ENCODE data around the gene CHD5. TPM values are rescaled to one million over a fixed set of nuclear protein-coding genes. Genes with fewer than 3 reads are reported as not detected.

CHD5 gene
- polyA plus RNA-seq, 1 experiment: 0.02 TPM

DNA sequence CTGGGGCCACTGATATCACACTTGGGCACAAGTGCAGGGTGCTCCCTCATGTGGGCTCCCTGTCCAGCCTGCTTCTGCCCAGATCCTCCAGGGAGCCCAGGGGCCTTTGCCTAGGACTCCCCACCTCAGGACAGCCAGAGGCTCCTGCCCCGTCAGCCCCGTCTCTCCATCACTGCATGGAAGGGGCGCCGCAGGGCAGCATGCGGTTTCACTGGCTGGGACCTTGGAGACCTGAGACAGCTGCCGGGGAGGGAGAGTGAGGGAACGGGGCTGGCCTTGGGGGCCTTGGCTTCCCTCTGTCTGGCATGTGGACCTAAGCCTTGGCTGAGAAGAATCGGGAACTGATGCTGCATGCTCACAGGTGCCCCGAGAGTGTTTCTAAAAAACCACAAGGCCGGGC, 87.9 kb downstream of the CHD5 start:
- Histone ChIP-seq H3K27ac (ENCODE audit: low read depth, low read length) (no peak overlapping the region), H3K4me3 (ENCODE audit: low read depth, low read length) (no peak overlapping the region), H3K9me3 (ENCODE audit: control insufficient read depth, insufficient read depth, low read length) (no peaks in the 10 kb centered on the region), H3K27me3 (ENCODE audit: control insufficient read depth, insufficient read depth, low read length) (peaks cover 9% of the 10 kb centered on the region)
- no peak for TF ChIP-seq CTCF (IDR thresholded peaks at IDR 0.05; ENCODE audit: low read depth, low read length)
- DNase-seq (ENCODE audit: low read depth, low spot score): no peak
- POLR2A ChIA-PET: no interaction called here
- CTCF ChIA-PET: no interaction called here

DNA sequence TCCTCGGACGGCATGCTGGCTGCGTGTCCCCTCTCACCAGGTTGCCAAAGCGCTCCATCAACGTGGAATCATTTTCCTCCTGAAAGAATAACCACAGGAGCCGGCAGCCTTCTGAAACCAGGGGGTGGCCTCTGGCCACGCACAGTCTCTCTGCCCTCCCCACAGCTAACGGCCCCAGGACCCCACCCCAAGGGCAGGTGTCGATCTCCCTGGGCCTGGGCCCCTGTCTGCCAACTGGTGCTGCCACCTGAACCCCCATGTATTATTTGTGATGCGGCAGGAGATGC, 88.4 kb downstream of the CHD5 start:
- Histone ChIP-seq H3K27me3 (ENCODE audit: control insufficient read depth, insufficient read depth, low read length) (peaks cover 11% of the 10 kb centered on the region), H3K9me3 (ENCODE audit: control insufficient read depth, insufficient read depth, low read length) (no peaks in the 10 kb centered on the region), H3K4me3 (ENCODE audit: low read depth, low read length) (no peak overlapping the region), H3K27ac (ENCODE audit: low read depth, low read length) (no peak overlapping the region)
- POLR2A ChIA-PET: no interaction called here
- no peak for TF ChIP-seq CTCF (IDR thresholded peaks at IDR 0.05; ENCODE audit: low read depth, low read length)
- no peak for DNase-seq (ENCODE audit: low read depth, low spot score)
- CTCF ChIA-PET: no interaction called here

DNA sequence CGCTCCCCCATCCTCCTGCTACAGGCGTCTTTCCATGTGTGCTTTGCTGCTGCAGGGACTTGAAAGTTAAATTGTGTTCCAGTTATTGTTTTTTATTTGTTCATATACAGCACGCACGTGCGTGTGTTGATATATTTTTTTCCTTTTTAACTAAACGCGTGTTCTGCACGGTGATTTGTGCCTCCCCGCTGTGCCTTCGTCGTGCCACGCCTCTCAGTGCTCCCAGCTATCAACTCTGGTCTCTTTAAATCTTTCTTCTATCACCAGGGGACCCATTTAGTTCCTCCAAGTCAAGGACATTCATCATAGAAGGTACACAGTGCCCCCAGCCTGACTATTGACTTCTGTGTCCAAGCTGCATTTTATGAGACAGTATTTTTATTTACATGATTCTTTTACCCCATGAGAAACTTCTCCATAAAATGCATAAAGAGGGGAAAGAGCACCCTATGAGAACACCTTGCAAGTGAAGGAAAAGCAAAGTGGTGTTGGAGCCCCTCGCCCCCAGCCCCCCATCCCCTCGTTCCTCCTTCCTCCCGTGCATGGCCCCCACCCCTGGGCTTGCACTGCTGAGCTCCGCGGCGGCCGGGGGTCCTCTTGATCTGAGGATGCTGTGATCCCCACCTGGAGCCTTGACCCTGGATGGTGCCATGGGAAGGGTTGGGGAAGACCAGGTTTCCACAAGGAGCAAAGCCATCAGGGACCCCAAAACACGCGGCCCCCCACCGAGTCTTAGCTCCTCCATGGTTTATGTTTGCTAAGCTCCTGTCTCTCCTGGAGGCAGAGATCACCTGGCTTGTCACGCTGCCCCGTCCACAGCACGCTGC, 88.9 kb downstream of the CHD5 start:
- no peaks in the 10 kb centered on the region for H3K9me3 ChIP-seq (ENCODE audit: control insufficient read depth, insufficient read depth, low read length)
- H3K27ac ChIP-seq (ENCODE audit: low read depth, low read length): no peak overlapping the region
- DNase-seq (ENCODE audit: low read depth, low spot score): no peak
- POLR2A ChIA-PET: no interaction called here
- H3K4me3 ChIP-seq (ENCODE audit: low read depth, low read length): no peak overlapping the region
- TF ChIP-seq CTCF (IDR thresholded peaks at IDR 0.05; ENCODE audit: low read depth, low read length): no peak
- CTCF ChIA-PET: no interaction called here
- peaks cover 10% of the 10 kb centered on the region for H3K27me3 ChIP-seq (ENCODE audit: control insufficient read depth, insufficient read depth, low read length)

DNA sequence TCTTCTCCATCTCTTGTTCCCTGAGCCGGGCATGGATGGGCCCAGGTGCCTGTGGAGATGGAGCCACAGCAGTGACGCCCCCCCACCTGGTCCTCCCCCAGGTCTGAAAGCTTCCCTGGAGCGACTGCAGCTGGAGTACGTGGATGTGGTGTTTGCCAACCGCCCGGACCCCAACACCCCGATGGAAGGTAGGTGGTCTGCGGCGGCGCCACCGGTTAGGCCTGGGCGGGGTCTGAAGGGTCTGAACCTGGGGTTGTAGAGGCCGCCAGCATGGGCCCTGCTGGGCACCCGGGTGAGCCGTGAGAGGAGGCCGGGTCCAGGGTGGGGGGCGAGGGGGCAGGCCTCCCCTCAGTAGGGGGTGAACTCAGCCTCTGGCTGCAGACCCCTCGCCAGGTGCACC, 89.8 kb downstream of the CHD5 start:
- DNase-seq (ENCODE audit: low read depth, low spot score): no peak
- CTCF ChIA-PET: no interaction called here
- no peaks in the 10 kb centered on the region for H3K9me3 ChIP-seq (ENCODE audit: control insufficient read depth, insufficient read depth, low read length)

DNA sequence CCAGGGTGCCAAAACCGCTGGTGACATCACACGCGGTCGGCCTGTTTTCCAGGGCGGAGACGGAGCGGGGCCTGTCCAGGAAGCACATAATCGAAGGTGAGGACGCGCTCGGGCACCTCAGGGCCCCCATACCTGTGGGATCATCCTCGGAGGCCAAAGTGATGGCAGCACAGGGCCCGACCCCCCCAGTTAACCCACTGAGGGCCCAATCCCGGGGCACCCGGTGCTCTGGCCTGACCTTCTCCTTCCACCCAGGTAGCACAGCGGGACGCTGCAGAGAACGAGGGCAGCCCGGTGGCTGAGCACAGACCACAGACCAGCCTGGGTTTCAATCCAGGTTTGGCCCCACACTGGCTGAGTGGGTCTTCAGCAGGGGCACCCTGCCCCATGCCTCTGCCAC, 91.2 kb downstream of the CHD5 start:
- ChIA-PET CTCF (no interaction called here), POLR2A (no interaction called here)
- TF ChIP-seq CTCF (IDR thresholded peaks at IDR 0.05; ENCODE audit: low read depth, low read length): no peak
- Histone ChIP-seq H3K9me3 (ENCODE audit: control insufficient read depth, insufficient read depth, low read length) (no peaks in the 10 kb centered on the region), H3K27me3 (ENCODE audit: control insufficient read depth, insufficient read depth, low read length) (peaks cover 22% of the 10 kb centered on the region), H3K27ac (ENCODE audit: low read depth, low read length) (no peak overlapping the region), H3K4me3 (ENCODE audit: low read depth, low read length) (no peak overlapping the region)
- DNase-seq (ENCODE audit: low read depth, low spot score): no peak

More for the DNA sequence above, 89.8 kb downstream of the CHD5 start:
- Histone ChIP-seq H3K27me3 (ENCODE audit: control insufficient read depth, insufficient read depth, low read length) (peaks cover 18% of the 10 kb centered on the region), H3K4me3 (ENCODE audit: low read depth, low read length) (no peak overlapping the region), H3K27ac (ENCODE audit: low read depth, low read length) (no peak overlapping the region)
- no peak for TF ChIP-seq CTCF (IDR thresholded peaks at IDR 0.05; ENCODE audit: low read depth, low read length)
- POLR2A ChIA-PET: no interaction called here

Data from AG04450 (cell line).